Heart right ventricle (tissue), 16 donors: ENCODE results near the gene SHFL. TPM values are rescaled to one million over a fixed set of nuclear protein-coding genes. Genes with fewer than 3 reads are reported as not detected.

Experiments used
- ATAC-seq, 8 donors: fragments of 200-7000 bp; cut with Tn5 transposase; one replicate each; pipeline ENCODE4 v1.9.1; 2020; ENCODE audit warnings: mild to moderate bottlenecking in 8 of 8, moderate library complexity in 8 of 8, moderate number of reproducible peaks in 1 of 8
- DNase-seq, 2 donors: peaks; one replicate each; pipeline ENCODE4 v3.0.0-alpha.2; 2020
- H3K27ac ChIP-seq, 10 donors: fragments of 200-600 bp; sonication (generic) in 2 of 10; one replicate each; pipeline versions ENCODE4 v1.5.0 to v1.8.0; 2020 to 2022; ENCODE audit warnings: mild to moderate bottlenecking in 3 of 10
- H3K27me3 ChIP-seq, 7 donors: fragments of 200-600 bp; one replicate each; pipeline ENCODE4 v1.8.0; 2021 to 2022; ENCODE audit warnings: mild to moderate bottlenecking in 2 of 7
- H3K36me3 ChIP-seq, 9 donors: fragments of 200-600 bp; sonication (generic) in 1 of 9; one replicate each; pipeline versions ENCODE4 v1.5.0 to v1.8.0; 2020 to 2022; ENCODE audit warnings: mild to moderate bottlenecking in 2 of 9
- H3K4me1 ChIP-seq, 9 donors: fragments of 200-600 bp; sonication (generic) in 1 of 9; one replicate each; pipeline versions ENCODE4 v1.5.0 to v1.8.0; 2020 to 2022; ENCODE audit warnings: mild to moderate bottlenecking in 4 of 9
- H3K4me3 ChIP-seq, 10 donors: fragments of 200-600 bp; sonication (generic) in 2 of 10; one replicate each; pipeline versions ENCODE4 v1.5.0 to v1.8.0; 2020 to 2022; ENCODE audit warnings: mild to moderate bottlenecking in 7 of 10, moderate library complexity in 2 of 10
- H3K9me3 ChIP-seq, 11 donors: fragments of 200-600 bp in 10 of 11; sonication (generic) in 2 of 11; one replicate each; pipeline versions ENCODE4 v1.5.0 to v1.8.0; 2013 to 2022; ENCODE audit warnings: mild to moderate bottlenecking in 2 of 11, control low read depth in 1 of 11, moderate library complexity in 1 of 11
- CTCF ChIP-seq, 9 donors: fragments of 200-600 bp; sonication (generic) in 2 of 9; IDR thresholded peaks; one replicate each; pipeline versions ENCODE4 v1.5.0 to v1.8.0; 2021 to 2022; ENCODE audit warnings: antibody characterized with exemption in 9 of 9, mild to moderate bottlenecking in 5 of 9, moderate library complexity in 1 of 9
- WGBS, 2 donors: extraction: QIAGEN DNeasy Blood & Tissue Kit; methylation state at CpG; one replicate each; pipeline ENCODE4 v1.1.7; 2013; ENCODE audit warnings: inconsistent platforms in 1 of 2; 5-methylcytosine and 5-hydroxymethylcytosine counted together
- intact Hi-C, 10 donors: fragments of 100-400 bp; cut with DNase I; formaldehyde crosslinking; loops; one replicate each; pipeline versions ENCODE4 v1.11.1 to v1.14.2; 2022
- polyA plus RNA-seq, 2 donors: library from polyadenylated mRNA; stranded (reverse); fragments of 200-250 nt; gene quantifications; one replicate each; pipeline ENCODE4 v1.2.3, GENCODE V29; 2013
- total RNA-seq, 10 donors: library from RNA; stranded (reverse); fragmentation: NEBNext Ultra II Directional in 3 of 10; extraction: Animal tissue kit (Norgen Biotek cat#: 25700) in 3 of 10; gene quantifications; one replicate each; pipeline versions ENCODE4 v1.2.1 to v1.2.4, GENCODE V29; 2021 to 2023
- donor health status: Arrhythmogenic right ventricular cardiomyopathy.
- donor health status: ischemic (EF 13 %, LVEDD 7.1; RV severe dilation, severe dysfunction).
- donor health status: healthy with polysubstance abuse.
- donor health status: DM: no; HTN: yes; CAD: no.
- donor health status: DM: no; HTN: no; CAD: no.
- donor health status: ischemic (EF 25% LVEDD 6.9; RV normal size, moderate dysfunction).
- donor health status: ischemic (EF 25% LVEDD 5.7; RV mildly dilated, moderate dysfunction).
- donor health status: healthy.
- donor health status: DM: yes; HTN: yes; CAD: no.
- donor health status: Ischemic cardiomyopathy.
- donor health status: ischemic (EF 35%, LVEDD 5.7; RV mildly dilated, moderate dysfunction).
- donor health status: nonischemic (EF 11% LVEDD 7.7; RV severe dilation, severe dysfunction).
- donor health status: DM: yes; HTN: yes; CAD: no.
- donor health status: PGD.
- donor health status: ischemic (EF 29% LVEDD 5.4; RV normal size, mild dysfunction).
- donor health status: nonischemic (EF 23%, LVEDD 6.1; RV moderate dilation, normal function).

SHFL gene
- total and polyA plus RNA-seq, 12 donors: 4.0 to 30.2 (median 10.2) TPM

GRCh38 chr19:10116085-10116865 lies 30.2 kb downstream of the SHFL start:
- Histone ChIP-seq H3K27me3 (no peaks in the 10 kb centered on the region), H3K4me1 (peaks cover 8 to 54% (median 21%) of the 10 kb centered on the region in 9 donors), H3K4me3 (no peak overlapping the region), H3K36me3 (peaks cover 0 to 62% (median 31%) of the 10 kb centered on the region in 9 donors), H3K9me3 (no peaks in the 10 kb centered on the region), H3K27ac (no peak overlapping the region)
- DNase-seq (no peak), ATAC-seq (peak in 1 of 8 donors; percentile 13)
- no peak for TF ChIP-seq CTCF (IDR thresholded peaks at IDR 0.05)
- WGBS, 2 donors: 82 to 87% methylated on average over 35 of the region's 35 CpGs
- intact Hi-C loops: loop anchor here in 2 of 10 donors (10.0 kb wide), 2 partner anchors 119 to 181 kb away; partner anchors contain the start of genes OLFM2 (in 1 of the 2) and S1PR2 (in 1 of the 2)

GRCh38 chr19:10116866-10117616 lies 30.9 kb downstream of the SHFL start:
- Histone ChIP-seq H3K4me3 (no peak overlapping the region), H3K9me3 (no peaks in the 10 kb centered on the region), H3K27ac (no peak overlapping the region), H3K4me1 (peaks cover 8 to 46% (median 21%) of the 10 kb centered on the region in 9 donors), H3K27me3 (no peaks in the 10 kb centered on the region), H3K36me3 (peaks cover 0 to 56% (median 31%) of the 10 kb centered on the region in 9 donors)
- DNase-seq (no peak), ATAC-seq (no peak)
- intact Hi-C loops: loop anchor here in 2 of 10 donors (10.0 kb wide), 2 partner anchors 118 to 182 kb away; partner anchors contain the start of genes OLFM2 (in 1 of the 2) and S1PR2 (in 1 of the 2)
- TF ChIP-seq CTCF (IDR thresholded peaks at IDR 0.05): no peak
- 91 to 92% methylated on average over 21 of the region's 21 CpGs for WGBS, 2 donors

- peaks cover 8 to 28% (median 16%) of the 10 kb centered on the region in 9 donors for H3K4me1 ChIP-seq
- peak overlapping the region; percentile 58 to 99 (median 88) for H3K4me3 ChIP-seq
- H3K36me3 ChIP-seq: peaks cover 0 to 50% (median 31%) of the 10 kb centered on the region in 9 donors
- H3K27ac ChIP-seq: peak overlapping the region in 9 of 10 donors; percentile 73 to 91 (median 84)
- no peak for TF ChIP-seq CTCF (IDR thresholded peaks at IDR 0.05)
- no peaks in the 10 kb centered on the region for H3K9me3 ChIP-seq
- DNase-seq (no peak), ATAC-seq (peak in 1 of 8 donors; percentile 3)
- WGBS, 2 donors: 46 to 48% methylated on average over 12 of the region's 12 CpGs
- intact Hi-C loops: loop anchor here in 3 of 10 donors (1.0 to 10.0 kb wide), 3 partner anchors 13 to 184 kb away; partner anchors contain the start of genes OLFM2 (in 1 of the 3), PPAN (in 1 of the 3) and S1PR2 (in 1 of the 3)
- no peaks in the 10 kb centered on the region for H3K27me3 ChIP-seq
These were observed 32.8 kb downstream of the SHFL start for GRCh38 chr19:10118960-10119359.
